GM23248 (cell line): Measurements from ENCODE around the gene HSPG2.

Experiments
- EZH2 ChIP-seq: fragments of 200-600 bp; sonication (generic); IDR thresholded peaks from 2 replicates; pipeline ENCODE4 v1.6.1; 2018; ENCODE audit warnings: antibody characterized with exemption, mild to moderate bottlenecking; ENCODE audit not compliant: insufficient read depth, poor library complexity, severe bottlenecking
- EZH2phosphoT487 ChIP-seq: fragments of 200-600 bp; sonication (generic); IDR thresholded peaks from 2 replicates; pipeline ENCODE4 v1.6.1; 2018; ENCODE audit warnings: antibody characterized with exemption, moderate library complexity, mild to moderate bottlenecking, low read depth; ENCODE audit not compliant: insufficient read depth

DNA sequence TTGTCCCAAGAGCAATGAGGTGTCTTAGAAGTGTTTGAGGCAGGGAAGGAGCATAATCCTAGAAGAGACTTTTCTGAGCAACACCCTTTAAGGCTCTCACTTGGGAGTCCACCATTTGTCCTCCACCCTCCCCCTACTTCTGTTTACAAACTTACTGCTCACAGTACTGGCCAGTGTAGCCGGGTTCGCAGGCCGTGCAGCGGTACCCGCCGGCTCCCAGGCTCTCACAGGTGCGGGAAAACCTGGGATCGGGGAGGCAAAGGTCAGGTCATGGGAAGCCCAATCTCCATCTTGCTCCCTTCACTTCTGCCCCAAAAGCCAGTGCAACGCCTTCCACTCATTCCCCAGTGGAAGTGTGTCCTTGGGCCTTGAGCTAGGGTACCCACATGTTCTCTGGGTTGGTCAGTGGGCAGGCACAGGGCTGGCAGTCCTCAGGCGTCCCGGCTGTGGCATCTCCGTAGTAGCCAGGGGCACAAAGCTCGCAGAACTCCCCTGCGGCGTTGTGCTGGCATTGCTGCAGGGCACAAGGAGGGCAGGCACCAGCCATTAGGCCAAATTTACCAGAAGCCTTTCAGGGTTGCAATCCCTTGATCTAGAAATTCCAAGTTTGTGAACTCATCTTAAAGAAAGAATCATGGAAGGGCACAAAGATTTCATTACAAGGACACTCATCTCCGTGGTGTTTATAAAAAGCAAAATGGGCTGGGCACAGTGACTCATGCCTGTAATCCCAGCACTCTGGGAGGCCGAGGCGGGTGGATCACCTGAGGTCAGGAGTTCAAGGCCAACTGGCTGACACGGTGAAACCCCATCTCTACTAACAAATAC is 75.3 kb downstream of the HSPG2 start:
- TF ChIP-seq EZH2, result no peak
- TF ChIP-seq EZH2phosphoT487, result no peak
